HUES64 (cell line): Measurements from ENCODE around the gene LRRC9. TPM values are rescaled to one million over a fixed set of nuclear protein-coding genes. Genes with fewer than 3 reads are reported as not detected.
A peak's percentile ranks its signal among the peaks of the same experiment; 100 is the strongest.

ENCODE experiments used
- H3K27ac ChIP-seq: 2 replicates; pipeline ENCODE4 v1.7.0; 2013; ENCODE audit warnings: low read depth, low read length, inconsistent platforms
- H3K27me3 ChIP-seq: 2 replicates; pipeline ENCODE4 v1.6.1; 2013; ENCODE audit warnings: mild to moderate bottlenecking, low read length; ENCODE audit not compliant: insufficient read depth
- H3K36me3 ChIP-seq: 2 replicates; pipeline ENCODE4 v1.6.1; 2013; ENCODE audit warnings: mild to moderate bottlenecking, low read length; ENCODE audit not compliant: insufficient read depth
- H3K4me1 ChIP-seq: 2 replicates; pipeline ENCODE4 v1.6.1; 2013; ENCODE audit warnings: mild to moderate bottlenecking, low read length, moderate library complexity; ENCODE audit not compliant: insufficient read depth
- H3K4me3 ChIP-seq: 2 replicates; pipeline ENCODE4 v1.5.1; 2013; ENCODE audit warnings: mild to moderate bottlenecking, low read length, moderate library complexity
- H3K9ac ChIP-seq: 2 replicates; pipeline ENCODE4 v1.6.1; 2013; ENCODE audit warnings: mild to moderate bottlenecking, low read depth, low read length
- H3K9me3 ChIP-seq: 2 replicates; pipeline ENCODE4 v1.6.1; 2013; ENCODE audit warnings: low read depth, low read length; ENCODE audit not compliant: insufficient read depth
- WGBS: fragments of 150-250, 120-280 bp; methylation state at CpG from one replicate; pipeline ENCODE4 v1.1.7; 2013; ENCODE audit warnings: missing lambda C conversion rate; 5-methylcytosine and 5-hydroxymethylcytosine counted together
- polyA plus RNA-seq, 2 experiments: library from polyadenylated mRNA; stranded (reverse); fragments of 50-300 nt; gene quantifications; one replicate each; pipeline ENCODE4 v1.2.3, GENCODE V29; 2013

Gene LRRC9
- 1.8 TPM for polyA plus RNA-seq (2013, experiment 1 of 2)
- 0.89 TPM for polyA plus RNA-seq (2013, experiment 2 of 2)

- H3K36me3 ChIP-seq, result no peaks in the 10 kb centered on the region
- H3K9ac ChIP-seq, result peak within 1 kb of the TSS; percentile 82
- H3K27me3 ChIP-seq, result peaks cover 5% of the 10 kb centered on the region; the same call in 1 of the 2 replicates
- H3K27ac ChIP-seq, result peak within 1 kb of the TSS; percentile 90
- H3K4me3 ChIP-seq, result peak within 1 kb of the TSS; percentile 83
- 1% methylated on average over 56 of the region's 57 CpGs for WGBS
- H3K4me1 ChIP-seq, result peaks cover 6% of the 10 kb centered on the region; the same call in 1 of the 2 replicates
- H3K9me3 ChIP-seq, result no peaks in the 10 kb centered on the region
Measured at GRCh38 chr14:59919570-59920377, at the start of gene LRRC9. TSS of gene LRRC9 (plus strand) at chr14:59920144.

GRCh38 chr14:59870277-59871165, 49.4 kb upstream of the LRRC9 start, which contains the start of gene RTN1:
TSS of gene RTN1 (minus strand) at chr14:59870776. CDS start at chr14:59870630, 146 bp downstream.
- peaks cover 81% of the 10 kb centered on the region for H3K27me3 ChIP-seq
- peak within 1 kb of the TSS; percentile 62 for H3K4me3 ChIP-seq
- H3K9me3 ChIP-seq, result no peaks in the 10 kb centered on the region
- H3K9ac ChIP-seq, result 0 out of 2 replicates have a peak within 1 kb of the TSS, but pooled peaks have one; percentile 36
- H3K4me1 ChIP-seq, result peaks cover 5% of the 10 kb centered on the region; the same call in 1 of the 2 replicates
- H3K27ac ChIP-seq, result no peak within 1 kb of the TSS
- WGBS, result under 1% methylated on average over 84 of the region's 84 CpGs
- no peaks in the 10 kb centered on the region for H3K36me3 ChIP-seq

GRCh38 chr14:59871166-59871495, 48.8 kb upstream of the LRRC9 start:
- Histone ChIP-seq H3K27me3 (peaks cover 75% of the 10 kb centered on the region), H3K9me3 (no peaks in the 10 kb centered on the region), H3K4me3 (peak overlapping the region; percentile 62), H3K9ac (0 out of 2 replicates have a peak overlapping the region, but pooled peaks have one; percentile 36), H3K36me3 (no peaks in the 10 kb centered on the region), H3K4me1 (peaks cover 5% of the 10 kb centered on the region; the same call in 1 of the 2 replicates), H3K27ac (no peak overlapping the region)
- 7% methylated on average over 4 of the region's 4 CpGs for WGBS

- Histone ChIP-seq H3K27ac (no peak overlapping the region), H3K4me3 (no peak overlapping the region), H3K27me3 (no peaks in the 10 kb centered on the region), H3K9ac (no peak overlapping the region), H3K9me3 (no peaks in the 10 kb centered on the region), H3K36me3 (no peaks in the 10 kb centered on the region), H3K4me1 (no peaks in the 10 kb centered on the region)
- 44% methylated on average over 1 of the region's 1 CpG for WGBS
Measured at GRCh38 chr14:59882957-59883356, 37.0 kb upstream of the LRRC9 start.

GRCh38 chr14:59890676-59891075, 29.3 kb upstream of the LRRC9 start:
- H3K36me3 ChIP-seq, result no peaks in the 10 kb centered on the region
- H3K9me3 ChIP-seq, result no peaks in the 10 kb centered on the region
- peaks cover 9% of the 10 kb centered on the region; the same call in 1 of the 2 replicates for H3K27me3 ChIP-seq
- H3K9ac ChIP-seq, result no peak overlapping the region
- H3K4me3 ChIP-seq, result no peak overlapping the region
- 83% methylated on average over 2 of the region's 2 CpGs for WGBS
- H3K4me1 ChIP-seq, result no peaks in the 10 kb centered on the region
- no peak overlapping the region for H3K27ac ChIP-seq

GRCh38 chr14:59895721-59896120, 24.2 kb upstream of the LRRC9 start:
- Histone ChIP-seq H3K27me3 (no peaks in the 10 kb centered on the region), H3K4me1 (no peaks in the 10 kb centered on the region), H3K9me3 (no peaks in the 10 kb centered on the region), H3K36me3 (no peaks in the 10 kb centered on the region), H3K27ac (no peak overlapping the region), H3K9ac (no peak overlapping the region), H3K4me3 (no peak overlapping the region)
- 96% methylated on average over 1 of the region's 1 CpG for WGBS

- Histone ChIP-seq H3K36me3 (no peaks in the 10 kb centered on the region), H3K27ac (no peak overlapping the region), H3K9me3 (no peaks in the 10 kb centered on the region), H3K4me1 (no peaks in the 10 kb centered on the region), H3K9ac (no peak overlapping the region), H3K4me3 (no peak overlapping the region), H3K27me3 (no peaks in the 10 kb centered on the region)
- 61% methylated on average over 6 of the region's 8 CpGs for WGBS
Measured at GRCh38 chr14:59897757-59898383, 22.1 kb upstream of the LRRC9 start.

- WGBS, result 91% methylated on average over 3 of the region's 3 CpGs
- H3K27me3 ChIP-seq, result no peaks in the 10 kb centered on the region
Measured at GRCh38 chr14:59900556-59900955, 19.4 kb upstream of the LRRC9 start.

GRCh38 chr14:59904184-59904583, 15.8 kb upstream of the LRRC9 start:
- Histone ChIP-seq H3K4me3 (no peak overlapping the region), H3K27me3 (no peaks in the 10 kb centered on the region), H3K4me1 (no peaks in the 10 kb centered on the region), H3K9ac (no peak overlapping the region), H3K27ac (no peak overlapping the region), H3K36me3 (no peaks in the 10 kb centered on the region), H3K9me3 (no peaks in the 10 kb centered on the region)
- 74% methylated on average over 2 of the region's 2 CpGs for WGBS

More at GRCh38 chr14:59900556-59900955, 19.4 kb upstream of the LRRC9 start:
- Histone ChIP-seq H3K9ac (no peak overlapping the region), H3K4me3 (no peak overlapping the region), H3K27ac (no peak overlapping the region), H3K4me1 (no peaks in the 10 kb centered on the region), H3K9me3 (no peaks in the 10 kb centered on the region), H3K36me3 (no peaks in the 10 kb centered on the region)

GRCh38 chr14:59905188-59905587, 14.8 kb upstream of the LRRC9 start:
- H3K4me3 ChIP-seq, result no peak overlapping the region
- no peak overlapping the region for H3K9ac ChIP-seq
- H3K27me3 ChIP-seq, result no peaks in the 10 kb centered on the region
- no peaks in the 10 kb centered on the region for H3K36me3 ChIP-seq
- WGBS, result 84% methylated on average over 2 of the region's 2 CpGs
- no peak overlapping the region for H3K27ac ChIP-seq
- no peaks in the 10 kb centered on the region for H3K4me1 ChIP-seq
- no peaks in the 10 kb centered on the region for H3K9me3 ChIP-seq
